GM23338 (cell line): ENCODE measurements around the gene FAM110C. TPM values are rescaled to one million over a fixed set of nuclear protein-coding genes. Genes with fewer than 3 reads are reported as not detected.

Source experiments
- ATAC-seq: fragments of 200-7000 bp; cut with Tn5 transposase; 3 replicates; pipeline ENCODE4 v1.9.1; 2020
- DNase-seq: peaks from one replicate; pipeline ENCODE4 v3.0.0-alpha.2; 2015; ENCODE audit warnings: low spot score
- H2AFZ ChIP-seq: fragments of 200-600 bp; sonication (generic); 2 replicates; pipeline ENCODE4 v1.8.0; 2016; ENCODE audit warnings: antibody characterized with exemption, mild to moderate bottlenecking, moderate library complexity
- H3F3A ChIP-seq: fragments of 200-600 bp; sonication (generic); replicated peaks from 2 replicates; pipeline ENCODE4 v1.8.0; 2017; ENCODE audit warnings: antibody characterized with exemption, mixed run types, low read depth
- H3K27ac ChIP-seq: fragments of 200-600 bp; sonication (generic); 2 replicates; pipeline ENCODE4 v1.6.1; 2016; ENCODE audit warnings: low read depth
- H3K27me3 ChIP-seq: fragments of 200-600 bp; sonication (generic); 2 replicates; pipeline ENCODE4 v1.8.0; 2016; ENCODE audit warnings: mild to moderate bottlenecking, mixed run types, moderate library complexity; ENCODE audit not compliant: insufficient read depth
- H3K36me3 ChIP-seq: fragments of 200-600 bp; sonication (generic); 2 replicates; pipeline ENCODE4 v1.8.0; 2016; ENCODE audit warnings: mild to moderate bottlenecking; ENCODE audit not compliant: insufficient read depth
- H3K4me1 ChIP-seq: fragments of 200-600 bp; sonication (generic); 2 replicates; pipeline ENCODE4 v1.8.0; 2016; ENCODE audit warnings: mild to moderate bottlenecking, moderate library complexity; ENCODE audit not compliant: insufficient read depth
- H3K4me2 ChIP-seq: fragments of 200-600 bp; sonication (generic); 2 replicates; pipeline ENCODE4 v1.7.1; 2017; ENCODE audit warnings: mixed run types
- H3K4me3 ChIP-seq: fragments of 200-600 bp; sonication (generic); 2 replicates; pipeline ENCODE4 v1.6.1; 2016; ENCODE audit warnings: mixed run types
- H3K79me2 ChIP-seq: fragments of 200-600 bp; sonication (generic); replicated peaks from 2 replicates; pipeline ENCODE4 v1.8.0; 2017; ENCODE audit warnings: mild to moderate bottlenecking; ENCODE audit not compliant: insufficient read depth
- H3K9me2 ChIP-seq: fragments of 200-600 bp; sonication (generic); 2 replicates; pipeline ENCODE4 v1.8.0; 2017; ENCODE audit not compliant: insufficient read depth
- H4K20me1 ChIP-seq: fragments of 200-600 bp; sonication (generic); replicated peaks from 2 replicates; pipeline ENCODE4 v1.8.0; 2017; ENCODE audit warnings: mild to moderate bottlenecking; ENCODE audit not compliant: insufficient read depth
- H3K27ac Mint-ChIP-seq: 2 replicates; pipeline ENCODE4 v1.8.0; 2020; ENCODE audit warnings: inconsistent platforms, mild to moderate bottlenecking, moderate library complexity, mixed read lengths
- H3K27me3 Mint-ChIP-seq: 3 replicates; pipeline ENCODE4 v1.8.0; 2022; ENCODE audit warnings: low read depth, mild to moderate bottlenecking, moderate library complexity, mixed read lengths, inconsistent platforms; ENCODE audit not compliant: insufficient read depth, poor library complexity
- H3K36me3 Mint-ChIP-seq: 3 replicates; pipeline ENCODE4 v1.8.0; 2021; ENCODE audit warnings: low read depth, mild to moderate bottlenecking, inconsistent platforms, moderate library complexity, mixed read lengths
- H3K4me1 Mint-ChIP-seq: 3 replicates; pipeline ENCODE4 v1.8.0; 2020; ENCODE audit warnings: mild to moderate bottlenecking, inconsistent platforms, mixed read lengths
- H3K4me3 Mint-ChIP-seq: 3 replicates; pipeline ENCODE4 v1.8.0; 2021; ENCODE audit warnings: moderate library complexity, mild to moderate bottlenecking, inconsistent platforms, mixed read lengths
- H3K9me3 Mint-ChIP-seq: 3 replicates; pipeline ENCODE4 v1.8.0; 2020; ENCODE audit warnings: moderate library complexity, mild to moderate bottlenecking, inconsistent platforms, mixed read lengths
- CREB1 ChIP-seq: fragments of 250-450 bp; sonication (Bioruptor Pico); IDR thresholded peaks from 2 replicates; pipeline ENCODE4 v1.5.0; 2020; ENCODE audit warnings: low read depth, mild to moderate bottlenecking, moderate library complexity
- EZH2 ChIP-seq: fragments of 200-600 bp; sonication (generic); IDR thresholded peaks from one replicate; pipeline ENCODE4 v1.8.0; 2017; ENCODE audit warnings: antibody characterized with exemption, mild to moderate bottlenecking, low read depth; ENCODE audit not compliant: unreplicated experiment
- EZH2phosphoT487 ChIP-seq: fragments of 200-600 bp; sonication (generic); IDR thresholded peaks from one replicate; pipeline ENCODE4 v1.8.1; 2018; ENCODE audit warnings: antibody characterized with exemption; ENCODE audit not compliant: unreplicated experiment
- JUNB ChIP-seq: IDR thresholded peaks from one replicate; pipeline ENCODE4 v1.6.1; 2016; ENCODE audit warnings: antibody characterized with exemption; ENCODE audit not compliant: unreplicated experiment
- NANOG ChIP-seq: IDR thresholded peaks from 2 replicates; pipeline ENCODE4 v1.6.1; 2016; ENCODE audit warnings: antibody characterized with exemption, borderline replicate concordance
- POLR2AphosphoS5 ChIP-seq: IDR thresholded peaks from 2 replicates; pipeline ENCODE4 v1.6.1; 2016; ENCODE audit warnings: antibody characterized with exemption, low read depth
- STAT1 ChIP-seq: IDR thresholded peaks from one replicate; pipeline ENCODE4 v1.6.1; 2016; ENCODE audit warnings: antibody characterized with exemption; ENCODE audit not compliant: unreplicated experiment
- ZNF114 ChIP-seq: fragments of 250-450 bp; sonication (Bioruptor Pico); IDR thresholded peaks from 2 replicates; pipeline ENCODE4 v1.5.0; 2020; ENCODE audit warnings: mild to moderate bottlenecking, moderate library complexity
- ZNF331 ChIP-seq: fragments of 250-450 bp; sonication (Bioruptor Pico); IDR thresholded peaks from 2 replicates; pipeline ENCODE4 v1.5.0; 2020; ENCODE audit warnings: low read depth, mild to moderate bottlenecking, moderate library complexity
- polyA plus RNA-seq: library from polyadenylated mRNA; unstranded; fragments of >200 nt; fragmentation: Nextera tagmentation; extraction: Ambion mirVana; gene quantifications from 2 replicates; pipeline ENCODE4 v1.2.1, GENCODE V29; 2016
- total RNA-seq: library from RNA; depleted of rRNA; stranded (reverse); fragments of >200 nt; shearing (Covaris generic); gene quantifications from 2 replicates; pipeline ENCODE4 v1.2.3, GENCODE V29; 2014
- TF ChIP-seq, protein P1 (sequence below): IDR thresholded peaks from 2 replicates; pipeline ENCODE4 v1.6.1; 2016; ENCODE audit warnings: antibody characterized with exemption
- TF ChIP-seq, protein P2 (sequence below): fragments of 250-450 bp; sonication (Bioruptor Pico); IDR thresholded peaks from 2 replicates; pipeline ENCODE4 v1.5.0; 2020; ENCODE audit warnings: mild to moderate bottlenecking, moderate library complexity
- TF ChIP-seq, protein P3 (sequence below): IDR thresholded peaks from one replicate; pipeline ENCODE4 v1.6.1; 2018; ENCODE audit warnings: antibody characterized with exemption; ENCODE audit not compliant: unreplicated experiment

Gene FAM110C
- total and polyA plus RNA-seq, 2 experiments from 2014 or later: 7.9 to 20.9 TPM

DNA sequence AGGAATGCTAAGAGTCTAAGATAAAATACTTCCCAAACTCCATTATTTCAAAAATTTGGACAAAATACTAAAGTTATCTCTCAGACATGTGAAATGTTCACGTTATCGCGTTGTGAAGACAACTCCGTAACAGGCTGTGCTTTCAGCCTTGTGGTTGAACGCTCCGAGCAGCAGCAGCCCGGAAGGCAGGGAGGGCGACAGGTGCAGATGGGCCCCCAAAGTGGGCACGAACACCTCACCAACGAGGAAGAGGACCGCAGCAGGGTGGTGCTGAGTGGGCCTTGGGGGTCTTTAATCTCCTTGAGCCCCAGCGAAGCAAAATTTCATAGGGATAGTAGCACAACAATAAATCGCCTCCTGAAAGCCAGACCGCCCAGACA is 1.0 kb upstream of the FAM110C start (continued):
- TF ChIP-seq JUNB (no peak), CREB1 (CRISPR knock-in tag) (no peak), EZH2phosphoT487 (no peak), ZNF114 (CRISPR knock-in tag) (no peak), POLR2AphosphoS5 (no peak), STAT1 (no peak)
- TF ChIP-seq, protein P1, sequence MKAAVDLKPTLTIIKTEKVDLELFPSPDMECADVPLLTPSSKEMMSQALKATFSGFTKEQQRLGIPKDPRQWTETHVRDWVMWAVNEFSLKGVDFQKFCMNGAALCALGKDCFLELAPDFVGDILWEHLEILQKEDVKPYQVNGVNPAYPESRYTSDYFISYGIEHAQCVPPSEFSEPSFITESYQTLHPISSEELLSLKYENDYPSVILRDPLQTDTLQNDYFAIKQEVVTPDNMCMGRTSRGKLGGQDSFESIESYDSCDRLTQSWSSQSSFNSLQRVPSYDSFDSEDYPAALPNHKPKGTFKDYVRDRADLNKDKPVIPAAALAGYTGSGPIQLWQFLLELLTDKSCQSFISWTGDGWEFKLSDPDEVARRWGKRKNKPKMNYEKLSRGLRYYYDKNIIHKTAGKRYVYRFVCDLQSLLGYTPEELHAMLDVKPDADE: no peak

DNA sequence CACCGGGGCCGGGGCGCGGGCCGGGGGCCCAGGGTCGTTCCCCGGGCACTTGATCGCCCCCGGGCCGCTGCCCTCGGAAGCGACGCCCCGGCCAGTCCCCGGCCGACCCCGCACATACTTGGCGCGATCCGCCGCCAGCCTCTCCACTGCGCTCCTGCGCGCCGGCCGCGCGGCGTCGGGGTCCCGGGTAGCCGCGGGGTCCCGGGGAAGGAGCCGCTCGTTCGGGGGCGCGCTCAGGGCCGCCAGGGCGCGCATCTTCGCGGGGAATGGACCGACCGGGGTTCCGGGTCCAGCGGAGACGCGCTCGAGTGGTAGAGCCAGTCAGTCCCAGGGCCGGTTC is 204 bp downstream of the FAM110C start:
- DNase-seq (peak; percentile 48), ATAC-seq (peak; percentile 63)
- H3K4me3 ChIP-seq: peak overlapping the region; percentile 68
- peaks cover under 1% of the 10 kb centered on the region; the same call in 1 of the 2 replicates for H3K36me3 ChIP-seq
- peak overlapping the region; percentile 66; the same call in 2 of the 3 replicates for H3K4me3 Mint-ChIP-seq
- H2AFZ ChIP-seq: 0 out of 2 replicates have a peak overlapping the region, but pooled peaks have one; percentile 43
- H3K9me3 Mint-ChIP-seq: no peaks in the 10 kb centered on the region
- H4K20me1 ChIP-seq: peaks cover 10% of the 10 kb centered on the region
- H3F3A ChIP-seq: peaks cover 7% of the 10 kb centered on the region
- H3K36me3 Mint-ChIP-seq: peaks cover 26% of the 10 kb centered on the region
- peaks cover 25% of the 10 kb centered on the region for H3K79me2 ChIP-seq
- no peak overlapping the region for H3K27ac Mint-ChIP-seq
- H3K4me2 ChIP-seq: peak overlapping the region; percentile 86
- peaks cover 28% of the 10 kb centered on the region for H3K27me3 ChIP-seq
- H3K27me3 Mint-ChIP-seq: peaks cover 24% of the 10 kb centered on the region
- H3K4me1 Mint-ChIP-seq: peaks cover 41% of the 10 kb centered on the region
- H3K4me1 ChIP-seq: peaks cover 35% of the 10 kb centered on the region
- H3K27ac ChIP-seq: no peak overlapping the region
- H3K9me2 ChIP-seq: no peaks in the 10 kb centered on the region
- TF ChIP-seq, protein P2, sequence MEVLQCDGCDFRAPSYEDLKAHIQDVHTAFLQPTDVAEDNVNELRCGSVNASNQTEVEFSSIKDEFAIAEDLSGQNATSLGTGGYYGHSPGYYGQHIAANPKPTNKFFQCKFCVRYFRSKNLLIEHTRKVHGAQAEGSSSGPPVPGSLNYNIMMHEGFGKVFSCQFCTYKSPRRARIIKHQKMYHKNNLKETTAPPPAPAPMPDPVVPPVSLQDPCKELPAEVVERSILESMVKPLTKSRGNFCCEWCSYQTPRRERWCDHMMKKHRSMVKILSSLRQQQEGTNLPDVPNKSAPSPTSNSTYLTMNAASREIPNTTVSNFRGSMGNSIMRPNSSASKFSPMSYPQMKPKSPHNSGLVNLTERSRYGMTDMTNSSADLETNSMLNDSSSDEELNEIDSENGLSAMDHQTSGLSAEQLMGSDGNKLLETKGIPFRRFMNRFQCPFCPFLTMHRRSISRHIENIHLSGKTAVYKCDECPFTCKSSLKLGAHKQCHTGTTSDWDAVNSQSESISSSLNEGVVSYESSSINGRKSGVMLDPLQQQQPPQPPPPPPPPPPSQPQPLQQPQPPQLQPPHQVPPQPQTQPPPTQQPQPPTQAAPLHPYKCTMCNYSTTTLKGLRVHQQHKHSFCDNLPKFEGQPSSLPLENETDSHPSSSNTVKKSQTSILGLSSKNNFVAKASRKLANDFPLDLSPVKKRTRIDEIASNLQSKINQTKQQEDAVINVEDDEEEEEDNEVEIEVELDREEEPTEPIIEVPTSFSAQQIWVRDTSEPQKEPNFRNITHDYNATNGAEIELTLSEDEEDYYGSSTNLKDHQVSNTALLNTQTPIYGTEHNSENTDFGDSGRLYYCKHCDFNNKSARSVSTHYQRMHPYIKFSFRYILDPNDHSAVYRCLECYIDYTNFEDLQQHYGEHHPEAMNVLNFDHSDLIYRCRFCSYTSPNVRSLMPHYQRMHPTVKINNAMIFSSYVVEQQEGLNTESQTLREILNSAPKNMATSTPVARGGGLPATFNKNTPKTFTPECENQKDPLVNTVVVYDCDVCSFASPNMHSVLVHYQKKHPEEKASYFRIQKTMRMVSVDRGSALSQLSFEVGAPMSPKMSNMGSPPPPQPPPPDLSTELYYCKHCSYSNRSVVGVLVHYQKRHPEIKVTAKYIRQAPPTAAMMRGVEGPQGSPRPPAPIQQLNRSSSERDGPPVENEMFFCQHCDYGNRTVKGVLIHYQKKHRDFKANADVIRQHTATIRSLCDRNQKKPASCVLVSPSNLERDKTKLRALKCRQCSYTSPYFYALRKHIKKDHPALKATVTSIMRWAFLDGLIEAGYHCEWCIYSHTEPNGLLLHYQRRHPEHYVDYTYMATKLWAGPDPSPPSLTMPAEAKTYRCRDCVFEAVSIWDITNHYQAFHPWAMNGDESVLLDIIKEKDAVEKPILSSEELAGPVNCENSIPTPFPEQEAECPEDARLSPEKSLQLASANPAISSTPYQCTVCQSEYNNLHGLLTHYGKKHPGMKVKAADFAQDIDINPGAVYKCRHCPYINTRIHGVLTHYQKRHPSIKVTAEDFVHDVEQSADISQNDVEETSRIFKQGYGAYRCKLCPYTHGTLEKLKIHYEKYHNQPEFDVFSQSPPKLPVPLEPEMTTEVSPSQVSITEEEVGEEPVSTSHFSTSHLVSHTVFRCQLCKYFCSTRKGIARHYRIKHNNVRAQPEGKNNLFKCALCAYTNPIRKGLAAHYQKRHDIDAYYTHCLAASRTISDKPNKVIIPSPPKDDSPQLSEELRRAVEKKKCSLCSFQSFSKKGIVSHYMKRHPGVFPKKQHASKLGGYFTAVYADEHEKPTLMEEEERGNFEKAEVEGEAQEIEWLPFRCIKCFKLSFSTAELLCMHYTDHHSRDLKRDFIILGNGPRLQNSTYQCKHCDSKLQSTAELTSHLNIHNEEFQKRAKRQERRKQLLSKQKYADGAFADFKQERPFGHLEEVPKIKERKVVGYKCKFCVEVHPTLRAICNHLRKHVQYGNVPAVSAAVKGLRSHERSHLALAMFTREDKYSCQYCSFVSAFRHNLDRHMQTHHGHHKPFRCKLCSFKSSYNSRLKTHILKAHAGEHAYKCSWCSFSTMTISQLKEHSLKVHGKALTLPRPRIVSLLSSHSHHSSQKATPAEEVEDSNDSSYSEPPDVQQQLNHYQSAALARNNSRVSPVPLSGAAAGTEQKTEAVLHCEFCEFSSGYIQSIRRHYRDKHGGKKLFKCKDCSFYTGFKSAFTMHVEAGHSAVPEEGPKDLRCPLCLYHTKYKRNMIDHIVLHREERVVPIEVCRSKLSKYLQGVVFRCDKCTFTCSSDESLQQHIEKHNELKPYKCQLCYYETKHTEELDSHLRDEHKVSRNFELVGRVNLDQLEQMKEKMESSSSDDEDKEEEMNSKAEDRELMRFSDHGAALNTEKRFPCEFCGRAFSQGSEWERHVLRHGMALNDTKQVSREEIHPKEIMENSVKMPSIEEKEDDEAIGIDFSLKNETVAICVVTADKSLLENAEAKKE (CRISPR knock-in tag): no peak
- no peak for TF ChIP-seq JUNB
- TF ChIP-seq, protein P3, sequence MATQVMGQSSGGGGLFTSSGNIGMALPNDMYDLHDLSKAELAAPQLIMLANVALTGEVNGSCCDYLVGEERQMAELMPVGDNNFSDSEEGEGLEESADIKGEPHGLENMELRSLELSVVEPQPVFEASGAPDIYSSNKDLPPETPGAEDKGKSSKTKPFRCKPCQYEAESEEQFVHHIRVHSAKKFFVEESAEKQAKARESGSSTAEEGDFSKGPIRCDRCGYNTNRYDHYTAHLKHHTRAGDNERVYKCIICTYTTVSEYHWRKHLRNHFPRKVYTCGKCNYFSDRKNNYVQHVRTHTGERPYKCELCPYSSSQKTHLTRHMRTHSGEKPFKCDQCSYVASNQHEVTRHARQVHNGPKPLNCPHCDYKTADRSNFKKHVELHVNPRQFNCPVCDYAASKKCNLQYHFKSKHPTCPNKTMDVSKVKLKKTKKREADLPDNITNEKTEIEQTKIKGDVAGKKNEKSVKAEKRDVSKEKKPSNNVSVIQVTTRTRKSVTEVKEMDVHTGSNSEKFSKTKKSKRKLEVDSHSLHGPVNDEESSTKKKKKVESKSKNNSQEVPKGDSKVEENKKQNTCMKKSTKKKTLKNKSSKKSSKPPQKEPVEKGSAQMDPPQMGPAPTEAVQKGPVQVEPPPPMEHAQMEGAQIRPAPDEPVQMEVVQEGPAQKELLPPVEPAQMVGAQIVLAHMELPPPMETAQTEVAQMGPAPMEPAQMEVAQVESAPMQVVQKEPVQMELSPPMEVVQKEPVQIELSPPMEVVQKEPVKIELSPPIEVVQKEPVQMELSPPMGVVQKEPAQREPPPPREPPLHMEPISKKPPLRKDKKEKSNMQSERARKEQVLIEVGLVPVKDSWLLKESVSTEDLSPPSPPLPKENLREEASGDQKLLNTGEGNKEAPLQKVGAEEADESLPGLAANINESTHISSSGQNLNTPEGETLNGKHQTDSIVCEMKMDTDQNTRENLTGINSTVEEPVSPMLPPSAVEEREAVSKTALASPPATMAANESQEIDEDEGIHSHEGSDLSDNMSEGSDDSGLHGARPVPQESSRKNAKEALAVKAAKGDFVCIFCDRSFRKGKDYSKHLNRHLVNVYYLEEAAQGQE: no peak
- no peak for TF ChIP-seq ZNF114 (CRISPR knock-in tag)
- no peak for TF ChIP-seq STAT1
- no peak; the same call in 1 of the 2 replicates for TF ChIP-seq POLR2AphosphoS5
- TF ChIP-seq NANOG: no peak
- TF ChIP-seq, protein P1: no peak
- no peak for TF ChIP-seq CREB1 (CRISPR knock-in tag)
- TF ChIP-seq EZH2phosphoT487: no peak
- TF ChIP-seq ZNF331: no peak
- no peak for TF ChIP-seq EZH2
